ENCODE data around the gene RACK1. TPM values are rescaled to one million over a fixed set of nuclear protein-coding genes. Genes with fewer than 3 reads are reported as not detected.

The RACK1 gene
- total and polyA plus RNA-seq, 2 of the 8 experiments (the other 6 are each of a cell fraction or from before 2014, with no cell fraction given): 2,589 to 7,971 TPM

- H2AFZ ChIP-seq (ENCODE audit: low read length): peak overlapping the region; percentile 35; the same call in 1 of the 2 replicates
- peak overlapping the region; percentile 87 for H3K18ac ChIP-seq (ENCODE audit: extremely low read depth, low read length)
- H4K91ac ChIP-seq (replicated peaks; ENCODE audit: insufficient read length, low read length): no peak overlapping the region
- no peak overlapping the region for H2AK5ac ChIP-seq (ENCODE audit: low read depth, low read length)
- DNase-seq (ENCODE audit: low read depth in 1 of 2, low spot score in 2 of 2) (peak; percentile 87 to 100), FAIRE-seq (no peak)
- no peak overlapping the region for H3K4ac ChIP-seq (replicated peaks; ENCODE audit: insufficient read length, low read depth, low read length)
- H4K5ac ChIP-seq (ENCODE audit: insufficient read length, low read depth, low read length): peak overlapping the region; percentile 51
- H2BK5ac ChIP-seq (ENCODE audit: low read depth, low read length): peak overlapping the region; percentile 75; the same call in 1 of the 2 replicates
- peaks cover 0 to 11% (median 5%) of the 10 kb centered on the region in 4 experiments; a peak in 5 of 7 replicates for H3K4me1 ChIP-seq (replicated peaks in 1 of 4; ENCODE audit: control insufficient read depth in 3 of 4, insufficient read depth in 4 of 4, low read length in 3 of 4)
- H2BK15ac ChIP-seq (ENCODE audit: low read length): no peak overlapping the region
- CTCF ChIA-PET (ENCODE audit: partially characterized antibody): interaction anchor here (0.5 to 12.3 kb wide), 6 partner anchors 8 to 629 kb away, joined by 3 to 197 read pairs (median 3); partner anchors contain the start of gene TRIM7
- peak overlapping the region; percentile 60 for H3K56ac ChIP-seq (replicated peaks; ENCODE audit: insufficient read length, low read depth, low read length)
- WGBS, 2 experiments (ENCODE audit: extremely low coverage in 1 of 2, insufficient coverage in 1 of 2, insufficient read length in 1 of 2, insufficient replicate concordance in 2 of 2, low coverage in 1 of 2, low lambda C conversion rate in 2 of 2, missing lambda C conversion rate in 1 of 2): 1% methylated on average over 45 of the region's 64 CpGs; no CpG with 5 or more reads in 1 of the 2 experiments
- H3K23me2 ChIP-seq (ENCODE audit: low read depth, low read length): peaks cover 36% of the 10 kb centered on the region
- peaks cover 15 to 34% (median 23%) of the 10 kb centered on the region in 4 experiments; a peak in 6 of 7 replicates for H3K27me3 ChIP-seq (replicated peaks in 1 of 4; ENCODE audit: control insufficient read depth in 3 of 4, extremely low read depth in 1 of 4, insufficient read depth in 3 of 4, low read length in 3 of 4)
- no peaks in the 10 kb centered on the region for H3K9me3 ChIP-seq (ENCODE audit: insufficient read depth in 2 of 2, low read depth in 1 of 2, low read length in 1 of 2)
- H3K14ac ChIP-seq (ENCODE audit: insufficient read length): no peak overlapping the region
- peaks cover 4% of the 10 kb centered on the region in 2 experiments for H4K20me1 ChIP-seq (replicated peaks in 1 of 2; ENCODE audit: control insufficient read depth in 1 of 2, insufficient read depth in 2 of 2, low read length in 2 of 2)
- POLR2A ChIA-PET (ENCODE audit: partially characterized antibody): interaction anchor here (0.9 to 11.9 kb wide), 12 partner anchors 13 to 390 kb away, joined by 3 to 90 read pairs (median 4); partner anchors contain the start of genes RACK1, TRIM41 and TRIM7
- peak overlapping the region; percentile 94 to 96 for H3K4me2 ChIP-seq (ENCODE audit: insufficient read depth in 1 of 2, low read depth in 2 of 2, low read length in 2 of 2)
- H3K23ac ChIP-seq (ENCODE audit: insufficient read length): no peak overlapping the region
- no peak overlapping the region for H2BK12ac ChIP-seq (ENCODE audit: low read depth, low read length)
- no peaks in the 10 kb centered on the region for H3K36me3 ChIP-seq (ENCODE audit: control insufficient read depth in 2 of 4, insufficient read depth in 4 of 4, low read length in 3 of 4)
- H3K9ac ChIP-seq (replicated peaks in 1 of 4; ENCODE audit: extremely low read depth in 1 of 4, low read depth in 3 of 4, low read length in 3 of 4): peak overlapping the region in 2 of 4 experiments; percentile 48 to 54; a peak in 4 of 7 replicates
- no peak overlapping the region for H3K27ac ChIP-seq (ENCODE audit: low read depth, low read length)
- H4K8ac ChIP-seq (ENCODE audit: extremely low read depth, insufficient read depth, low read length): no peak overlapping the region
- H2BK120ac ChIP-seq (replicated peaks; ENCODE audit: low read depth, low read length): no peak overlapping the region
- no peak overlapping the region for H2BK20ac ChIP-seq (ENCODE audit: low read length)
- H3K79me1 ChIP-seq (ENCODE audit: low read depth, low read length): no peaks in the 10 kb centered on the region
- peak overlapping the region; percentile 62 to 90 (median 78) for H3K4me3 ChIP-seq (ENCODE audit: extremely low read depth in 1 of 4, insufficient read depth in 2 of 4, low read depth in 3 of 4, low read length in 4 of 4)
- H3K79me2 ChIP-seq (ENCODE audit: control insufficient read depth in 1 of 2, insufficient read depth in 2 of 2, low read length in 2 of 2): no peaks in the 10 kb centered on the region
- no peak for TF ChIP-seq CBX5 (IDR thresholded peaks at IDR 0.05; ENCODE audit: low read depth, low read length)
- no peak for TF ChIP-seq ATF3 (IDR thresholded peaks at IDR 0.05; ENCODE audit: insufficient read depth, low read depth, low read length)
- peak; percentile 40; the same call in 1 of the 2 replicates for TF ChIP-seq CEBPB (IDR thresholded peaks at IDR 0.05; ENCODE audit: low read depth, low read length)
- TF ChIP-seq SUZ12 (IDR thresholded peaks at IDR 0.05; ENCODE audit: low read length): no peak
- TF ChIP-seq POU5F1 (IDR thresholded peaks at IDR 0.05; ENCODE audit: low read depth, low read length): no peak
- TF ChIP-seq RFX5 (IDR thresholded peaks at IDR 0.05; ENCODE audit: borderline replicate concordance, low read depth, low read length): no peak
- TF ChIP-seq NANOG (IDR thresholded peaks at IDR 0.05; ENCODE audit: insufficient read depth, low read depth, low read length, poor library complexity, severe bottlenecking): no peak
- peak; percentile 62 for TF ChIP-seq PHF8 (conservative IDR thresholded peaks at IDR 0.05; ENCODE audit: low read depth, low read length)
- TF ChIP-seq GTF2F1 (IDR thresholded peaks at IDR 0.05; ENCODE audit: borderline replicate concordance, low read depth, low read length): no peak
- TF ChIP-seq HDAC6 (IDR thresholded peaks at IDR 0.05; ENCODE audit: low read depth, low read length): no peak
- peak; percentile 80; the same call in 1 of the 2 replicates for TF ChIP-seq MAFK (IDR thresholded peaks at IDR 0.05; ENCODE audit: low read depth, low read length)
Observed at GRCh38 chr5:181191526-181192336, 52.0 kb downstream of the RACK1 start.
